Left ventricle myocardium inferior (tissue), 1 donor: ENCODE measurements around the gene WAS. TPM values are rescaled to one million over a fixed set of nuclear protein-coding genes. Genes with fewer than 3 reads are reported as not detected.
"Not testable (repeated sequence)": the region's sequence is repeated elsewhere in the genome, so short reads cannot be mapped to it uniquely, and the experiment has no call there.

Source experiments
- DNase-seq: peaks from one replicate; pipeline ENCODE4 v3.0.0-alpha.2; 2020
- H3K27ac ChIP-seq: fragments of 200-600 bp; replicated peaks from 2 replicates; pipeline ENCODE4 v1.8.0; 2021
- H3K27me3 ChIP-seq: fragments of 200-600 bp; 2 replicates; pipeline ENCODE4 v1.8.0; 2021; ENCODE audit warnings: low read depth
- H3K36me3 ChIP-seq: fragments of 200-600 bp; 2 replicates; pipeline ENCODE4 v1.8.0; 2021
- H3K4me1 ChIP-seq: fragments of 200-600 bp; 2 replicates; pipeline ENCODE4 v1.8.0; 2021
- H3K4me3 ChIP-seq: fragments of 200-600 bp; 2 replicates; pipeline ENCODE4 v1.8.0; 2021; ENCODE audit warnings: mild to moderate bottlenecking, moderate library complexity
- H3K9me3 ChIP-seq: fragments of 200-600 bp; replicated peaks from 2 replicates; pipeline ENCODE4 v1.8.0; 2021
- intact Hi-C: fragments of 100-400 bp; cut with micrococcal nuclease; formaldehyde crosslinking; loops from one replicate; pipeline ENCODE4 v1.11.0; 2022
- total RNA-seq: library from RNA; stranded (reverse); fragmentation: NEBNext Ultra II Directional; extraction: Animal tissue kit (Norgen Biotek cat#: 25700); gene quantifications from one replicate; pipeline ENCODE4 v1.2.1, GENCODE V29; 2021
- TF ChIP-seq, protein P1 (sequence below): fragments of 200-600 bp; IDR thresholded peaks from 2 replicates; pipeline ENCODE4 v1.8.0; 2021; ENCODE audit warnings: antibody characterized with exemption, mild to moderate bottlenecking, borderline replicate concordance
- donor health status: DM: no; HTN: yes; CAD: no; lungs with severe emphysema.

The WAS gene
- total RNA-seq, 1 donor from 2014 or later = 2.3 TPM

DNA sequence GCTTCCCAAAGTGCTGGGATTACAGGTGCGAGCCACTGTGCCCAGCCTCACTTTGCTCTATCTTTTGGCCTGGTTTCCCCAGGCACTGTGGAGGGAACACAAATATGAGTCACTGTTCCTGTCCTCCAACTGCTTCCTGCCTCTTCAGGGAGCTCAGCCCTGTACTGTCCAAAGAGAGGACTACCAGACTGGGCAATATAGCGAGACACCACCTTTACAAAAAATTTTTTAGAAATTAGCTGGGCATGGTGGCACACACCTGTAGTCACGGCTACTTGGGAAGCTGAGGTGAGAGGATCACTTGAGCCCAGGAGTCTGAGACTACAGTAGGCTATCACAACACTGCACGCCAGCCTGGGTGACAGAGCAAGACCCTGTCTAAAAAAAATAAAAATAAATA is 16.9 kb upstream of the WAS start:
- no peaks in the 10 kb centered on the region for H3K4me1 ChIP-seq
- no peak overlapping the region for H3K27ac ChIP-seq
- no peak for DNase-seq
- TF ChIP-seq, protein P1, sequence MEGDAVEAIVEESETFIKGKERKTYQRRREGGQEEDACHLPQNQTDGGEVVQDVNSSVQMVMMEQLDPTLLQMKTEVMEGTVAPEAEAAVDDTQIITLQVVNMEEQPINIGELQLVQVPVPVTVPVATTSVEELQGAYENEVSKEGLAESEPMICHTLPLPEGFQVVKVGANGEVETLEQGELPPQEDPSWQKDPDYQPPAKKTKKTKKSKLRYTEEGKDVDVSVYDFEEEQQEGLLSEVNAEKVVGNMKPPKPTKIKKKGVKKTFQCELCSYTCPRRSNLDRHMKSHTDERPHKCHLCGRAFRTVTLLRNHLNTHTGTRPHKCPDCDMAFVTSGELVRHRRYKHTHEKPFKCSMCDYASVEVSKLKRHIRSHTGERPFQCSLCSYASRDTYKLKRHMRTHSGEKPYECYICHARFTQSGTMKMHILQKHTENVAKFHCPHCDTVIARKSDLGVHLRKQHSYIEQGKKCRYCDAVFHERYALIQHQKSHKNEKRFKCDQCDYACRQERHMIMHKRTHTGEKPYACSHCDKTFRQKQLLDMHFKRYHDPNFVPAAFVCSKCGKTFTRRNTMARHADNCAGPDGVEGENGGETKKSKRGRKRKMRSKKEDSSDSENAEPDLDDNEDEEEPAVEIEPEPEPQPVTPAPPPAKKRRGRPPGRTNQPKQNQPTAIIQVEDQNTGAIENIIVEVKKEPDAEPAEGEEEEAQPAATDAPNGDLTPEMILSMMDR = no peak
- no peaks in the 10 kb centered on the region for H3K9me3 ChIP-seq
- H3K36me3 ChIP-seq = no peaks in the 10 kb centered on the region
- no peak overlapping the region for H3K4me3 ChIP-seq
- no peaks in the 10 kb centered on the region for H3K27me3 ChIP-seq
- intact Hi-C loops = no loop called here

DNA sequence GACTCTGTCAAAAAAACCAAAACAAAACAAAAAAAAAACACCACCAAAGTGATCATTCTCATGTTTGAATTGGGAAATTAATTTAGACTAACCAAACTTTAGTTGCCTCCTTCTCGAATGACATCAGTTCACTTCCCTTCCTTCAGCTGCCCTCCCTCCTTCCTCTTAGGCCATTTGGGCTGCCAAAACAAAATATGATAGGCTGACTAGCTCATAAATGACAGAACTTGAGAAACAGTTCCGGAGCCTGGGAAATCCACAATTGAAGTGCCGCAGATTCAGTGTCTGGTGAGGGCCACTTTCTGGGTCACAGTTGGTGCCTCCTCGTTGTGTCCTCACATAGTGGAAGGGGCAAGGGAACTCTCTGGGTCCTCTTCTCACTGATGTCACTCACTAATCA is 16.1 kb upstream of the WAS start:
- intact Hi-C loops = no loop called here
- no peak for DNase-seq
- Histone ChIP-seq H3K4me1 (no peaks in the 10 kb centered on the region), H3K4me3 (no peak overlapping the region), H3K9me3 (no peaks in the 10 kb centered on the region), H3K27me3 (no peaks in the 10 kb centered on the region), H3K36me3 (no peaks in the 10 kb centered on the region), H3K27ac (no peak overlapping the region)
- TF ChIP-seq, protein P1 = no peak

DNA sequence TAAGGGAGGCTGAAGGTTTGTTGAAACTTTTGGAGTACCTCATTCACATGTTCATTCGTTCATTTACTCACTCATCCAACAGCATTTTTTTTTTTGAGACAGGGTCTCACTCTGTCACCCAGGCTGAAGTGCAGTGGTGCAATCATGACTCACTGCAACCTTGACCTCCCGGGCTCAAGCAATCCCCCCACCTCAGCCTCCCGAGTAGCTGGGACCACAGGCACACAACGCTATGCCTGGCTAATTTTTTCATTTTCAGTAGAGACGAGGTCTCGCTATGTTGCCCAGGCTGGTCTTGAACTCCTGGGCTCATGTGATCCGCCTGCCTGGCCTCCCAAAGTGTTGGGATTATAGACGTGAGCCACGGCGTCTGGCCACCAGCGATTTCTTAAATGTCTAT is 15.4 kb upstream of the WAS start:
- H3K9me3 ChIP-seq, H3K4me1 ChIP-seq, intact Hi-C loops, H3K27me3 ChIP-seq, H3K27ac ChIP-seq, H3K36me3 ChIP-seq, H3K4me3 ChIP-seq, DNase-seq: not testable (repeated sequence)

DNA sequence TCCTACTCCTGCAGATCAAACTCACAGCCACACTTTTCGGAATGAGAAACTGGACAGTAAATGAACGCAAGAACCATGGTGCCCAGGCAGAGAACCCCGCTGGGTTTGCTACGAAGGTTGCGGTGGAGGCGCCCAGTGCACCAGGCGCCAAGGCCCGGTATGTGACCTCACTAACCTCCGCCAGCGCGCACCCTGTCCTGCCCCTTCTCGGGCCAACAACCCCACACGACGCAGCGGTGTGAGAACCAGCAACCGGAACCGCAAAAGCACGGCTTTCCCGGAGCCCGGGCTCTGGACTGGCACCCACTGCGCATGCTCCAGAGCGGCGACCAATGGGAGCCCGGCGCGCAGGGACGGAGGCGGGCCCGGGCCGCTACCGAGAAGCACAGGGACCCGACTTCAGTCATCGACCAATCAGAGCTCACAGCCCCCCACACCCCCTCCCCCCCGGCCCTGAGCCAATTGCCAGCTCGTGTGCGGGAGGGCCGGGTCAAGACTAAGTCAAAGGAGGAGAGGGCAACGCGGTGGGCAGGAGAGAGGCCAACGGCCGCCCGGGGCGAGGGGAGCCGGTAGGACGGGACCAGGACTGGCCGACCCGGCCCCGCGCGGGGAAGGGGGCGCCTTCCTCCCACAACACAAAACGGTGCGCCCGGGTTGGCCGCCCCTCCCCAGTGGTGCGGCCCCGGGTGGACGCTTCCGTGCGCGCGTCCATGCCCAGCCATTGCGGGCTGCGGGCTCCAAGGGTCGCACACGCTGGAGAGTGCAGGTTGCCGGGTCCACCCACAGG is 7.3 kb upstream of the WAS start:
- Histone ChIP-seq H3K36me3 (no peaks in the 10 kb centered on the region), H3K9me3 (no peaks in the 10 kb centered on the region), H3K27ac (peak overlapping the region; percentile 92), H3K4me3 (peak overlapping the region; percentile 81), H3K27me3 (no peaks in the 10 kb centered on the region), H3K4me1 (peaks cover 23% of the 10 kb centered on the region)
- intact Hi-C loops = no loop called here
- TF ChIP-seq, protein P1 = no peak
- DNase-seq = peak; percentile 89

DNA sequence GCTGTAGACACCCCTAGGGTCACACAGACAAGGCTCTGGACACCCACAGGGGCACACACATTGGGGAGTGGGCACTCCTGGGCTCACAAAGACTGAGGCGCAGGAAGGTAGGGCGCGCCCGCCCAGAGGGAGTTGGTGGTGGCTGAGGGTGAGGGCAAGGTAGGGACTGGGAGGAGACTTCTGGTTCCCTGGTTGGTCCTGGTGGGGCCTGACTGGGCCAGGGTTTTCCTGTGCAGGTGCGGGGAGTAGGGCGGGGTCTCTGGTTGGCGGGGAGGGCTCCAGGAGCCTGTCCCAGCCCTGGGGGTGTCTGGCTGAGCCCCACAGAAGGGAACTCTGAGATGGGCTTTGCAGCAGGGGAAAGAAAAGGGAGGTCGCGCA is 6.7 kb upstream of the WAS start:
- H3K27ac ChIP-seq = peak overlapping the region; percentile 92
- TF ChIP-seq, protein P1 = no peak
- no peaks in the 10 kb centered on the region for H3K9me3 ChIP-seq
- H3K27me3 ChIP-seq = no peaks in the 10 kb centered on the region
- no peak for DNase-seq
- H3K36me3 ChIP-seq = no peaks in the 10 kb centered on the region
- H3K4me3 ChIP-seq = peak overlapping the region; percentile 81
- intact Hi-C loops = no loop called here
- H3K4me1 ChIP-seq = peaks cover 23% of the 10 kb centered on the region

DNA sequence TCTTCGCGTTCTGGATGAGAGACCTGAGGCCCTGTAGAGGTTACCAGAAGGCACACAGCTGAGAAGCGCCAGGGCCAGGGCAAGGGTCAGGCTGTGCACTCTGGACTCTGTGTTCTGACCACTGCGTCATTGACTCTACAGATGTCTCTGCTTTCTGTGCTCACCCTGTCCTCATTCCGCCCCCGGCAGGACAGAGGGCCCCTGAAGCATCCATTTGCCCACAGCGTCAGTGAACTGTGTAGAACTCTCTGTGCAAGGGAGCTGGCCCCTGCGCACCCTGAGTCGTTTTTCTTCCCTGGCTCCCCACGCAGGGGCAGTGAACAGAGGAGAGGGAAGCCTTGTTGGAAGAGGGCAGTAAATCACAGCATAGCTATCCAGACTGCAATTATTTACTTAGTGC is 6.1 kb upstream of the WAS start:
- peaks cover 23% of the 10 kb centered on the region for H3K4me1 ChIP-seq
- intact Hi-C loops = no loop called here
- H3K27ac ChIP-seq = no peak overlapping the region
- H3K9me3 ChIP-seq = no peaks in the 10 kb centered on the region
- no peaks in the 10 kb centered on the region for H3K36me3 ChIP-seq
- TF ChIP-seq, protein P1 = no peak
- no peaks in the 10 kb centered on the region for H3K27me3 ChIP-seq
- peak overlapping the region; percentile 81 for H3K4me3 ChIP-seq
- no peak for DNase-seq

DNA sequence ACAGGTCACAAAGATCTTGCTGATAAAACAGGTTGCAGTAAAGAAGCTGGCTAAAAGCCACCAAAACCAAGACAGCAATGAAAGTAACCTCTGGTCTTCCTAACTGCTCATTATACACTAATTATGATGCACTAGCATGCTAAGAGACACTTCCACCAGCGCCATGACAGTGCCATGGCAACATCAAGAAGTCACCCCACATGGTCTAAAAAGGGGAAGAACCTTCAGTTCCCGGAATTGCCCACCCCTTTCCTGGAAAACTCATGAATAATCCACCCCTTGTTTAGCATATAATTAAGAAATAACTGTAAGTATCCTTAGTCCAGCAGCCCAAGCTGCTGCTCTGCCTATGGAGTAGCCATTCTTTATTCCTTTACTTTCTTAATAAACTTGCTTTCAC is 3.1 kb upstream of the WAS start:
- DNase-seq, intact Hi-C loops, H3K9me3 ChIP-seq, H3K27me3 ChIP-seq, H3K27ac ChIP-seq, H3K36me3 ChIP-seq, H3K4me3 ChIP-seq: not testable (repeated sequence)
- H3K4me1 ChIP-seq = peaks cover 19% of the 10 kb centered on the region

DNA sequence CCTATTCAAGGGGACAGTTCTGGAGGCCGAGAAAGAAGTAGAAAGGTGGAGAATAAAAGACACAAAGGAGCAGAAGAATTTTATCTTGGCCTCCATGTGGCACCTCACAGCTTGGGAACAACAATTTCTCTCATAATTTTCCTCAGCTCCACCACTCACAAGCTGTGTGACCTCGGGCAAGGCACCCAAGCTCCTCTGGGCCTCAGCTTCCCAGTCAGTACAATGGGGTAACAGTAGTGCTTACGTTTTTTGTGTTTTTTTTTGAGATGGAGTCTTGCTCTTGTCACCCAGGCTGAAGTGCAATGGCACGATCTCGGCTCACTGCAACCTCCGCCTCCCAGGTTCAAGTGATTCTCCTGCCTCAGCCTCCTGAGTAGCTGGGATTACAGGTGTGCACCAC is 2.7 kb upstream of the WAS start:
- H3K9me3 ChIP-seq, H3K27ac ChIP-seq, H3K4me3 ChIP-seq, DNase-seq, H3K27me3 ChIP-seq, intact Hi-C loops, H3K36me3 ChIP-seq: not testable (repeated sequence)
- H3K4me1 ChIP-seq = peaks cover 15% of the 10 kb centered on the region
